K562 (cell line): ENCODE results near the gene GLTP. TPM values are rescaled to one million over a fixed set of nuclear protein-coding genes. Genes with fewer than 3 reads are reported as not detected.

Experiments used
- CHD1 ChIP-seq: fragments of 200-600 bp; sonication (generic); IDR thresholded peaks from one replicate; pipeline ENCODE4 v1.6.1; 2012; ENCODE audit warnings: mild to moderate bottlenecking, moderate library complexity, low read length, inconsistent platforms
- EWSR1 ChIP-seq: fragments of 450-650 bp; IDR thresholded peaks from 2 replicates; pipeline ENCODE4 v1.6.1; 2018; ENCODE audit warnings: borderline replicate concordance, mild to moderate bottlenecking, low read depth, moderate library complexity; ENCODE audit not compliant: partially characterized antibody
- FOXA3 ChIP-seq, 2 experiments: fragments of 450-650 bp in 1 of 2; sonication (generic) in 1 of 2; formaldehyde crosslinking; IDR thresholded peaks in 1 of 2; conservative IDR thresholded peaks in 1 of 2; 2 replicates each; pipeline versions ENCODE4 v1.4.0 to v1.8.0; 2020 to 2022; ENCODE audit warnings: mild to moderate bottlenecking in 2 of 2, missing genetic modification reagents in 1 of 2
- HDAC6 ChIP-seq: IDR thresholded peaks from 2 replicates; pipeline ENCODE4 v1.6.1; 2012; ENCODE audit warnings: low read depth, mild to moderate bottlenecking, control low read depth, inconsistent platforms, low read length, moderate library complexity
- HDGF ChIP-seq: fragments of 450-650 bp; IDR thresholded peaks from 2 replicates; pipeline ENCODE4 v1.6.1; 2016
- HNRNPK ChIP-seq: fragments of 200-400 bp; formaldehyde crosslinking; IDR thresholded peaks from one replicate; pipeline ENCODE4 v1.6.1; 2018; ENCODE audit warnings: mild to moderate bottlenecking, low read depth, low read length; ENCODE audit not compliant: poor library complexity, severe bottlenecking
- KDM5B ChIP-seq: fragments of 200-600 bp; sonication (generic); IDR thresholded peaks from 2 replicates; pipeline ENCODE4 v1.6.1; 2012; ENCODE audit warnings: low read depth, mild to moderate bottlenecking, moderate library complexity, low read length, control low read depth, inconsistent platforms; ENCODE audit not compliant: insufficient replicate concordance
- LEF1 ChIP-seq: fragments of 450-650 bp; IDR thresholded peaks from 2 replicates; pipeline ENCODE4 v1.6.1; 2016; ENCODE audit warnings: mild to moderate bottlenecking
- MCM2 ChIP-seq: fragments of 450-650 bp; IDR thresholded peaks from 2 replicates; pipeline ENCODE4 v1.6.1; 2017; ENCODE audit warnings: low read depth, mild to moderate bottlenecking
- PHF20 ChIP-seq: fragments of 450-650 bp; IDR thresholded peaks from 2 replicates; pipeline ENCODE4 v1.6.1; 2018; ENCODE audit not compliant: partially characterized antibody
- POLR2B ChIP-seq: fragments of 450-650 bp; IDR thresholded peaks from 2 replicates; pipeline ENCODE4 v1.6.1; 2018; ENCODE audit warnings: low read depth; ENCODE audit not compliant: partially characterized antibody
- POLR3A ChIP-seq: IDR thresholded peaks from 2 replicates; pipeline ENCODE4 v1.6.1; 2011; ENCODE audit warnings: borderline replicate concordance, mild to moderate bottlenecking, moderate library complexity; ENCODE audit not compliant: insufficient read length, insufficient read depth; ENCODE audit errors: extremely low read depth
- RAD21 ChIP-seq, 2 experiments: fragments of 250-450 bp in 1 of 2; fragments of 450-650 bp in 1 of 2; sonication (Bioruptor Pico) in 1 of 2; formaldehyde crosslinking in 1 of 2; IDR thresholded peaks in 1 of 2; conservative IDR thresholded peaks in 1 of 2; 2 replicates each; pipeline versions ENCODE4 v1.4.0 to v1.8.0; 2020 to 2022; ENCODE audit warnings: mild to moderate bottlenecking in 2 of 2, moderate library complexity in 1 of 2
- RHOXF2B ChIP-seq: fragments of 250-450 bp; sonication (Bioruptor Pico); conservative IDR thresholded peaks from 2 replicates; pipeline ENCODE4 v1.5.1; 2021
- SMAD2 ChIP-seq: fragments of 150-350 bp; IDR thresholded peaks from 2 replicates; pipeline ENCODE4 v1.6.1; 2014; ENCODE audit warnings: low read depth, mild to moderate bottlenecking, low read length
- TAF7 ChIP-seq: fragments of 450-650 bp; IDR thresholded peaks from 2 replicates; pipeline ENCODE4 v1.6.1; 2016; ENCODE audit warnings: missing genetic modification characterization, missing compliant biosample characterization
- ZNF184 ChIP-seq: sonication (generic); formaldehyde crosslinking; IDR thresholded peaks from 2 replicates; pipeline ENCODE4 v1.5.0; 2020; ENCODE audit warnings: missing genetic modification reagents
- ZNF212 ChIP-seq: fragments of 450-650 bp; formaldehyde crosslinking; IDR thresholded peaks from 2 replicates; pipeline ENCODE4 v1.4.0; 2020; ENCODE audit warnings: mild to moderate bottlenecking
- ZNF586 ChIP-seq: fragments of 450-650 bp; formaldehyde crosslinking; conservative IDR thresholded peaks from 2 replicates; pipeline ENCODE4 v1.4.0; 2020; ENCODE audit warnings: mild to moderate bottlenecking, moderate library complexity
- ZNF699 ChIP-seq: fragments of 250-450 bp; sonication (Bioruptor Pico); IDR thresholded peaks from 2 replicates; pipeline ENCODE4 v1.8.0; 2021; ENCODE audit warnings: mild to moderate bottlenecking, moderate library complexity; ENCODE audit not compliant: insufficient replicate concordance
- ZNF77 ChIP-seq: fragments of 250-450 bp; sonication (Bioruptor Pico); IDR thresholded peaks from 2 replicates; pipeline ENCODE4 v1.5.0; 2020
- ZNF830 ChIP-seq: fragments of 250-450 bp; sonication (Bioruptor Pico); IDR thresholded peaks from 2 replicates; pipeline ENCODE4 v1.5.0; 2021; ENCODE audit warnings: mild to moderate bottlenecking
- polyA plus RNA-seq, 8 experiments: library from polyadenylated mRNA; depleted of rRNA in 4 of 8; stranded (reverse) in 5 of 8; unstranded in 3 of 8; fragments of >200 nt; fragmentation: Nextera tagmentation in 2 of 8; fragmentation: Illumina TruSeq in 1 of 8; extraction: Ambion mirVana in 2 of 8; extraction: Trizol in 1 of 8; gene quantifications; 2 replicates each; pipeline versions ENCODE4 v1.2.1 to v1.2.3, GENCODE V29; 2011 to 2014; ENCODE audit warnings: inconsistent platforms in 1 of 8, missing spikeins in 1 of 8
- total RNA-seq, 7 experiments: library from RNA; depleted of rRNA in 6 of 7; stranded (reverse); fragments of >200 nt in 6 of 7; fragmentation: Illumina TruSeq in 2 of 7; extraction: Trizol in 2 of 7; gene quantifications; 2 replicates each; pipeline versions ENCODE4 v1.2.1 to v1.2.3, GENCODE V29; 2011 to 2021; ENCODE audit warnings: low replicate concordance in 1 of 7
- TF ChIP-seq, protein P1 (sequence below): fragments of 450-650 bp; formaldehyde crosslinking; IDR thresholded peaks from 2 replicates; pipeline ENCODE4 v1.4.0; 2022; ENCODE audit warnings: mild to moderate bottlenecking, moderate library complexity
- TF ChIP-seq, protein P2 (sequence below), 3 experiments: fragments of 200-800 bp in 1 of 3; sonication (Bioruptor generic) in 1 of 3; sonication (generic) in 1 of 3; formaldehyde crosslinking in 1 of 3; IDR thresholded peaks; 2 replicates each; pipeline versions ENCODE4 v1.6.1 to v1.8.0; 2016 to 2022; ENCODE audit warnings: mild to moderate bottlenecking in 2 of 3, missing compliant biosample characterization in 2 of 3, missing genetic modification characterization in 2 of 3, missing genetic modification reagents in 1 of 3
- TF ChIP-seq, protein P3 (sequence below): fragments of 250-450 bp; sonication (Bioruptor Pico); IDR thresholded peaks from 2 replicates; pipeline ENCODE4 v1.4.0; 2020; ENCODE audit warnings: mild to moderate bottlenecking, moderate library complexity

The GLTP gene
- total and polyA plus RNA-seq, 9 of the 15 experiments (the other 6 are each of a cell fraction or from before 2014, with no cell fraction given), result 4.4 to 8.3 (median 6.1) TPM

DNA sequence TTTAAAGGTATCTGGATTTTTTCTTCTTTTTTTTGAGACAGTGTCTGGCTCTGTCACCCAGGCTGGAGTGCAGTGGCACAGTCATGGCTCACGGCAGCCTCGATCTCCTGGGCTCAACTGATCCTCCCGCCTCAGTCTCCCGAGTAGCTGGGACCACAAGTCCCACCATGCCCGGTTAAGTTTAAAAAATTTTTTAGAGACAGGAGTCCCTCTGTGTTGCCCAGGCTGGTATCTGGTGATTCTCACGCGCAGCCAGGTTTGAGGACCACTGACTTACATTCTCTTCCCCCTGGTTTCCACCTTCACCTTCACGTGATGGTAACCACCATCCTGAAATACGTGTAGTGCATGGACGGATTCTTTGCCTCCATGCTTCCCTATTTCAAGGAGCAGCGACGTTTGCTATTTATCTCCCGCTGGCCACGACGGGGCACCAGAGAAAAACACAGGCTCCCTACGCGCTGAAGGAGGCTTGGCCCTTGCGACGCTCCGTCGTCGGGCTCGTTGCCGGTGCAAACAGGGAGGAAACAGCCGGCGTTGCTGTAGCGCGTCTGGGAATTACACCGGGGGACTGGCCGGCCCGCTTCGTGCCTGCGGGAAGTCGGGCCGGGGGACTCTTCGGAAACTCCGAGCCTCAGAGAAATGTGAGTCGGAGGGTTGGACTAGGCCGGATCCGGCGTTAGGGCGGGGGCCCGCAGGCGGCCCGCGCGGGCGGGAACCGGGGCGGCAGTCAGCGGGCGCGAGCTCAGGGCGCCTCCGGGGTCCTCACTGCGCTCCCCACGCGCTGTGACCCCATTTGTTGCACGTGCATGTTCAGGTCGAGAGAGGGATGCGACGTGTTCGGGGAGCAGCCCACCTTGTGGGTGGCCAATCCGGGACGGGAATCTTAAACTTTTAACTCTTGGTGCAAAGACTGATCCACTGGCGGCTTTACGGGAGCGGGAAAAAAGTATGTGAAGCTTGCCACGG is 19.7 kb upstream of the GLTP start, which contains the start of gene TCHP (continued):
- TF ChIP-seq HDAC6 (no peak), ZNF184 (no peak), SMAD2 (no peak), KDM5B (peak; percentile 53), ZNF212 (no peak), HDGF (no peak), PHF20 (peak; percentile 78), ZNF77 (CRISPR knock-in tag) (no peak), LEF1 (no peak), ZNF586 (CRISPR knock-in tag) (no peak), EWSR1 (no peak), HNRNPK (no peak), POLR2B (no peak), POLR3A (no peak), ZNF699 (CRISPR knock-in tag) (no peak), ZNF830 (CRISPR knock-in tag) (no peak), RHOXF2B (CRISPR knock-in tag) (no peak), CHD1 (no peak), FOXA3 (CRISPR knock-in tag; conservative IDR thresholded peaks at IDR 0.05 in 1 of 2, IDR thresholded peaks at IDR 0.05 in 1 of 2) (peak in 1 of 2 experiments; percentile 71; a peak in 1 of 4 replicates), RAD21 (CRISPR knock-in tag; conservative IDR thresholded peaks at IDR 0.05 in 1 of 2, IDR thresholded peaks at IDR 0.05 in 1 of 2) (peak in 1 of 2 experiments; percentile 40; a peak in 2 of 4 replicates), TAF7 (tag) (no peak), MCM2 (no peak)
- TF ChIP-seq, protein P1, sequence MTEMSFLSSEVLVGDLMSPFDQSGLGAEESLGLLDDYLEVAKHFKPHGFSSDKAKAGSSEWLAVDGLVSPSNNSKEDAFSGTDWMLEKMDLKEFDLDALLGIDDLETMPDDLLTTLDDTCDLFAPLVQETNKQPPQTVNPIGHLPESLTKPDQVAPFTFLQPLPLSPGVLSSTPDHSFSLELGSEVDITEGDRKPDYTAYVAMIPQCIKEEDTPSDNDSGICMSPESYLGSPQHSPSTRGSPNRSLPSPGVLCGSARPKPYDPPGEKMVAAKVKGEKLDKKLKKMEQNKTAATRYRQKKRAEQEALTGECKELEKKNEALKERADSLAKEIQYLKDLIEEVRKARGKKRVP (CRISPR knock-in tag), result peak; percentile 56; the same call in 1 of the 2 replicates
- TF ChIP-seq, protein P2, sequence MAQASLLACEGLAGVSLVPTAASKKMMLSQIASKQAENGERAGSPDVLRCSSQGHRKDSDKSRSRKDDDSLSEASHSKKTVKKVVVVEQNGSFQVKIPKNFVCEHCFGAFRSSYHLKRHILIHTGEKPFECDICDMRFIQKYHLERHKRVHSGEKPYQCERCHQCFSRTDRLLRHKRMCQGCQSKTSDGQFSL (CRISPR knock-in tag; IDR thresholded peaks at IDR 0.05), result no peak
- TF ChIP-seq, protein P2 (tag; IDR thresholded peaks at IDR 0.05), result no peak
- TF ChIP-seq, protein P3, sequence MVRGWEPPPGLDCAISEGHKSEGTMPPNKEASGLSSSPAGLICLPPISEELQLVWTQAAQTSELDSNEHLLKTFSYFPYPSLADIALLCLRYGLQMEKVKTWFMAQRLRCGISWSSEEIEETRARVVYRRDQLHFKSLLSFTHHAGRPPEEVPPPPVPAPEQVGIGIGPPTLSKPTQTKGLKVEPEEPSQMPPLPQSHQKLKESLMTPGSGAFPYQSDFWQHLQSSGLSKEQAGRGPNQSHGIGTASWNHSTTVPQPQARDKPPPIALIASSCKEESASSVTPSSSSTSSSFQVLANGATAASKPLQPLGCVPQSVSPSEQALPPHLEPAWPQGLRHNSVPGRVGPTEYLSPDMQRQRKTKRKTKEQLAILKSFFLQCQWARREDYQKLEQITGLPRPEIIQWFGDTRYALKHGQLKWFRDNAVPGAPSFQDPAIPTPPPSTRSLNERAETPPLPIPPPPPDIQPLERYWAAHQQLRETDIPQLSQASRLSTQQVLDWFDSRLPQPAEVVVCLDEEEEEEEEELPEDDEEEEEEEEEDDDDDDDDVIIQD (CRISPR knock-in tag), result no peak
